ENCODE results near the gene BAZ2B. TPM values are rescaled to one million over a fixed set of nuclear protein-coding genes. Genes with fewer than 3 reads are reported as not detected.
A peak's percentile ranks its signal among the peaks of the same experiment; 100 is the strongest.

BAZ2B gene
- total RNA-seq, 1 experiment from 2014 or later, result 33.0 TPM

GRCh38 chr2:159559034-159559433 lies 57.3 kb downstream of the BAZ2B start:
- CTCF ChIA-PET, result no interaction called here
- TF ChIP-seq KAT7 (CRISPR knock-in tag; IDR thresholded peaks at IDR 0.05; ENCODE audit: borderline replicate concordance) (no peak), ZMAT4 (CRISPR knock-in tag; IDR thresholded peaks at IDR 0.05) (no peak), USF2 (CRISPR knock-in tag; IDR thresholded peaks at IDR 0.05) (no peak), ZNF121 (CRISPR knock-in tag; IDR thresholded peaks at IDR 0.05) (no peak), ZSCAN18 (CRISPR knock-in tag; IDR thresholded peaks at IDR 0.05) (no peak), ZNF281 (CRISPR knock-in tag; IDR thresholded peaks at IDR 0.05) (no peak), HMGXB4 (CRISPR knock-in tag; IDR thresholded peaks at IDR 0.05) (no peak), NR3C1 (CRISPR knock-in tag; conservative IDR thresholded peaks at IDR 0.05; ENCODE audit: low read depth) (no peak), NFE2L1 (CRISPR knock-in tag; IDR thresholded peaks at IDR 0.05) (no peak), HMGA2 (CRISPR knock-in tag; IDR thresholded peaks at IDR 0.05) (no peak), PRRX2 (CRISPR knock-in tag; IDR thresholded peaks at IDR 0.05) (no peak), ATF2 (CRISPR knock-in tag; IDR thresholded peaks at IDR 0.05; ENCODE audit: borderline replicate concordance, low read depth) (no peak), ETV6 (CRISPR knock-in tag; IDR thresholded peaks at IDR 0.05) (no peak)
- H3K4me1 Mint-ChIP-seq, result peaks cover 16% of the 10 kb centered on the region
- ATAC-seq (no peak), DNase-seq (ENCODE audit: low spot score) (no peak)
- POLR2A ChIA-PET, result interaction anchor here (0.8 to 0.9 kb wide), 2 partner anchors 56 to 153 kb away, joined by 3 to 4 read pairs; partner anchors contain the start of gene MARCHF7
- H3K27me3 Mint-ChIP-seq (ENCODE audit: low read depth), result no peaks in the 10 kb centered on the region
- no peaks in the 10 kb centered on the region for H3K36me3 Mint-ChIP-seq
- H3K27ac Mint-ChIP-seq, result no peak overlapping the region; the same call in 1 of the 2 replicates
- no peak overlapping the region for H3K4me3 Mint-ChIP-seq
- H3K9me3 Mint-ChIP-seq, result no peaks in the 10 kb centered on the region

- peak overlapping the region; percentile 48 for H3K27ac Mint-ChIP-seq
- CTCF ChIA-PET, result no interaction called here
- H3K27me3 Mint-ChIP-seq (ENCODE audit: low read depth), result no peaks in the 10 kb centered on the region
- TF ChIP-seq STAT6 (CRISPR knock-in tag; conservative IDR thresholded peaks at IDR 0.05; ENCODE audit: low read depth) (no peak), HMGA2 (CRISPR knock-in tag; IDR thresholded peaks at IDR 0.05) (no peak), ZBTB21 (CRISPR knock-in tag; IDR thresholded peaks at IDR 0.05; ENCODE audit: borderline replicate concordance) (no peak), E2F4 (CRISPR knock-in tag; IDR thresholded peaks at IDR 0.05; ENCODE audit: borderline replicate concordance, low read depth) (no peak), CBFB (CRISPR knock-in tag; IDR thresholded peaks at IDR 0.05; ENCODE audit: low read depth) (no peak)
These were observed 57.9 kb downstream of the BAZ2B start for GRCh38 chr2:159558479-159558878.

More at GRCh38 chr2:159558479-159558878, 57.9 kb downstream of the BAZ2B start:
- no peaks in the 10 kb centered on the region for H3K9me3 Mint-ChIP-seq
- no peak for ATAC-seq
- no peaks in the 10 kb centered on the region for H3K36me3 Mint-ChIP-seq
- peaks cover 16% of the 10 kb centered on the region for H3K4me1 Mint-ChIP-seq
- H3K4me3 Mint-ChIP-seq, result no peak overlapping the region
- POLR2A ChIA-PET, result interaction anchor here (0.9 kb wide), 1 partner anchor 57 kb away, joined by 4 read pairs; no protein-coding TSS in a partner anchor
- no peak for DNase-seq (ENCODE audit: low spot score)

Data from WTC11 (cell line).